Endothelial cell of umbilical vein (primary cell): Measurements from ENCODE around the gene SLC29A3. TPM values are rescaled to one million over a fixed set of nuclear protein-coding genes. Genes with fewer than 3 reads are reported as not detected.

Experiments
- BruUV-seq: library from RNA; stranded (reverse); fragments of 400-500 nt; replicated peaks from 2 replicates; lab custom pipeline; 2021; lab: Mats Ljungman, UMichigan
- CTCF ChIA-PET: fragments of 300-600, 350-600 bp; sonication (Branson Sonifier 250); formaldehyde crosslinking; loops from one replicate; lab custom pipeline; 2021; ENCODE audit warnings: antibody characterized with exemption, inconsistent platforms; lab: Charles Lee
- POLR2A ChIA-PET: fragments of 300-600, 350-600 bp; sonication (Branson Sonifier 250); formaldehyde crosslinking; loops from one replicate; lab custom pipeline; 2021; ENCODE audit warnings: antibody characterized with exemption, inconsistent platforms; lab: Charles Lee
- DNase-seq: peaks from one replicate; pipeline ENCODE4 v3.0.0-alpha.2; 2011; ENCODE audit warnings: low read depth, low spot score
- FAIRE-seq: peaks from 2 replicates; lab custom pipeline; 2011; peaks lifted over from hg19 to GRCh38; lab: Jason Lieb, UNC
- H2AFZ ChIP-seq: 2 replicates; pipeline ENCODE4 v1.6.0; 2012; ENCODE audit warnings: low read depth, low read length, control low read depth, inconsistent platforms
- H3K27ac ChIP-seq: 2 replicates; pipeline ENCODE4 v1.5.1; 2011; ENCODE audit warnings: low read depth, mild to moderate bottlenecking, control low read depth, low read length, moderate library complexity; ENCODE audit not compliant: insufficient read depth
- H3K27me3 ChIP-seq, 2 experiments: 2 replicates each; pipeline versions ENCODE4 v1.6.0 to v1.6.1; 2011; ENCODE audit warnings: low read length in 2 of 2, mixed read lengths in 1 of 2; ENCODE audit not compliant: control insufficient read depth in 2 of 2, insufficient read depth in 2 of 2
- H3K36me3 ChIP-seq, 2 experiments: 2 replicates in 1 of 2; 3 replicates in 1 of 2; pipeline ENCODE4 v1.5.1; 2011; ENCODE audit warnings: low read length in 2 of 2, mild to moderate bottlenecking in 1 of 2, moderate library complexity in 1 of 2; ENCODE audit not compliant: control insufficient read depth in 2 of 2, insufficient read depth in 2 of 2; ENCODE audit errors: extremely low read depth in 1 of 2
- H3K4me1 ChIP-seq: 3 replicates; pipeline ENCODE4 v1.5.1; 2011; ENCODE audit warnings: mild to moderate bottlenecking, low read length; ENCODE audit not compliant: control insufficient read depth, insufficient read depth; ENCODE audit errors: extremely low read depth
- H3K4me2 ChIP-seq: 2 replicates; pipeline ENCODE4 v1.6.1; 2011; ENCODE audit warnings: low read length, control low read depth, mixed read lengths; ENCODE audit not compliant: insufficient read depth
- H3K4me3 ChIP-seq, 3 experiments: fragments of 200-600 bp in 1 of 3; sonication (generic), shearing (Covaris generic) in 1 of 3; replicated peaks in 1 of 3; 2 replicates each; pipeline ENCODE4 v1.5.1; 2011 to 2016; ENCODE audit warnings: control low read depth in 3 of 3, low read length in 3 of 3, mild to moderate bottlenecking in 2 of 3, inconsistent platforms in 1 of 3, low read depth in 1 of 3, moderate library complexity in 1 of 3; ENCODE audit not compliant: insufficient read depth in 1 of 3
- H3K79me2 ChIP-seq: 2 replicates; pipeline ENCODE4 v1.6.0; 2012; ENCODE audit warnings: low read length, inconsistent platforms; ENCODE audit not compliant: control insufficient read depth, insufficient read depth
- H3K9ac ChIP-seq: replicated peaks from 2 replicates; pipeline ENCODE3; 2011; ENCODE audit warnings: low read length, control low read depth; ENCODE audit not compliant: insufficient read depth; ENCODE audit errors: extremely low read depth
- H3K9me1 ChIP-seq: replicated peaks from 3 replicates; pipeline ENCODE4 v1.6.0; 2011; ENCODE audit warnings: mild to moderate bottlenecking, low read length; ENCODE audit not compliant: control insufficient read depth, insufficient read depth; ENCODE audit errors: extremely low read depth
- H3K9me3 ChIP-seq: replicated peaks from 2 replicates; pipeline ENCODE4 v1.5.1; 2012; ENCODE audit warnings: low read length, inconsistent platforms; ENCODE audit not compliant: control insufficient read depth, insufficient read depth
- H4K20me1 ChIP-seq: replicated peaks from 2 replicates; pipeline ENCODE3; 2011; ENCODE audit warnings: mild to moderate bottlenecking, low read length; ENCODE audit not compliant: control insufficient read depth, insufficient read depth; ENCODE audit errors: extremely low read depth
- EZH2 ChIP-seq: IDR thresholded peaks from 2 replicates; pipeline ENCODE4 v1.6.1; 2012; ENCODE audit warnings: borderline replicate concordance, low read depth, mild to moderate bottlenecking, moderate library complexity, low read length, inconsistent platforms; ENCODE audit not compliant: severe bottlenecking
- FOS ChIP-seq: IDR thresholded peaks from 2 replicates; pipeline ENCODE4 v1.6.1; 2011; ENCODE audit warnings: mild to moderate bottlenecking, low read length, moderate library complexity, borderline replicate concordance; ENCODE audit not compliant: insufficient read depth
- GATA2 ChIP-seq: IDR thresholded peaks from 2 replicates; pipeline ENCODE4 v1.7.0; 2011; ENCODE audit warnings: low read depth, mild to moderate bottlenecking, moderate library complexity, mixed read lengths, low read length; ENCODE audit not compliant: insufficient read length, insufficient read depth
- JUN ChIP-seq: IDR thresholded peaks from 2 replicates; pipeline ENCODE4 v1.6.1; 2011; ENCODE audit warnings: borderline replicate concordance, low read depth; ENCODE audit not compliant: insufficient read length, insufficient read depth
- MYC ChIP-seq: IDR thresholded peaks from one replicate; pipeline ENCODE4 v1.6.1; 2011; ENCODE audit warnings: mild to moderate bottlenecking, low read depth, low read length
- POLR2A ChIP-seq: IDR thresholded peaks from 2 replicates; pipeline ENCODE4 v1.6.1; 2012; ENCODE audit warnings: low read depth, mild to moderate bottlenecking, control low read depth, low read length
- POLR2AphosphoS5 ChIP-seq: IDR thresholded peaks from 2 replicates; pipeline ENCODE4 v1.6.1; 2012; ENCODE audit warnings: low read depth, mild to moderate bottlenecking, control low read depth, low read length, moderate library complexity; ENCODE audit not compliant: insufficient read depth
- dilution Hi-C: fragments of 300-500 bp; cut with MboI; formaldehyde crosslinking; loops from one replicate; pipeline ENCODE4 v1.15.0; 2019; ENCODE audit warnings: low sequenced_read_pairs; ENCODE audit not compliant: extremely low pct_ligation_motif_present
- intact Hi-C: fragments of 100-400 bp; cut with micrococcal nuclease; formaldehyde crosslinking; loops from one replicate; pipeline ENCODE4 v1.10.0; 2022
- polyA plus RNA-seq, 4 experiments: library from polyadenylated mRNA; depleted of rRNA in 3 of 4; stranded (reverse) in 3 of 4; unstranded in 1 of 4; fragments of >200 nt; gene quantifications; 2 replicates each; pipeline versions ENCODE4 v1.2.1 to v1.2.3, GENCODE V29; 2011 to 2012; ENCODE audit warnings: missing spikeins in 1 of 4
- total RNA-seq: library from RNA; stranded (reverse); gene quantifications from 2 replicates; pipeline ENCODE4 v1.2.3, GENCODE V29; 2021
- TF ChIP-seq, protein P1 (sequence below), 2 donors: IDR thresholded peaks; 1 replicate in 1 of 2; 2 replicates in 1 of 2; pipeline ENCODE4 v1.5.1; 2011; ENCODE audit warnings: low read length in 2 of 2, mild to moderate bottlenecking in 2 of 2, moderate library complexity in 2 of 2, control low read depth in 1 of 2, inconsistent platforms in 1 of 2, low read depth in 1 of 2; ENCODE audit not compliant: insufficient read depth in 1 of 2; ENCODE audit errors: extremely low read depth in 1 of 2
- TF ChIP-seq, protein P2 (sequence below): IDR thresholded peaks from 2 replicates; pipeline ENCODE4 v1.6.1; 2011; ENCODE audit not compliant: insufficient read depth, insufficient read length

The SLC29A3 gene
- total and polyA plus RNA-seq, 2 donors (not counting 3 experiments of a cell fraction or from before 2014, with no cell fraction given), result 5.0 to 9.1 TPM

DNA sequence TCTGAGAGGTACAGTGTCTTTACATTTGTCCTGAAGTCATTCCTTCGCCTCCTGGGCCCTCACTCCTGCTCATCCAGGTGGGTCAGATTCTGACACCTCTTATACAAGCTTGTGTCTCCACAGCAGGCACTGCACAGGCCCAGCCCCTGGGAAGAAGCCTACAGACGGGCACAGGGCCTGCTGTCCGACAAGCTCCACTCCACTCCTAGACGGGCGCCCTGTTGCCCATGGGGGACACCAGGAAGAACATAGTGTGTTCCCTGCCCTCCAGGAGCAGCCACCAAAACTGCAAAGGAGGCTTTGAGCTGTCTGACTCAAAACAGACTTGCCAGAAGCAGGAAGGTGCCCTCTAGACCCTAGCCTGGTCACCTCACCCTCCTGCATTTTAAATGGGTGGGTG, 45.6 kb upstream of the SLC29A3 start:
- no peaks in the 10 kb centered on the region for H3K9me1 ChIP-seq
- FAIRE-seq (peak; percentile 21), DNase-seq (no peak)
- H3K79me2 ChIP-seq, result no peaks in the 10 kb centered on the region
- H3K4me1 ChIP-seq, result peaks cover 19% of the 10 kb centered on the region
- H3K27me3 ChIP-seq, result no peaks in the 10 kb centered on the region
- TF ChIP-seq EZH2, result no peak
- TF ChIP-seq GATA2, result no peak
- no peak for TF ChIP-seq MYC
- no peak overlapping the region for H3K27ac ChIP-seq
- H3K9ac ChIP-seq, result no peak overlapping the region
- CTCF ChIA-PET, result interaction anchor here (1.4 to 4.4 kb wide), 2 partner anchors 11 to 44 kb away, joined by 3 to 21 read pairs; no protein-coding TSS in a partner anchor
- H3K4me3 ChIP-seq, result no peak overlapping the region
- no peaks in the 10 kb centered on the region for H4K20me1 ChIP-seq
- intact Hi-C loops (loop anchor here (5.0 kb wide), 1 partner anchor 346 kb away; no protein-coding TSS in a partner anchor), dilution Hi-C loops (no loop called here)
- no peak overlapping the region for H2AFZ ChIP-seq
- H3K36me3 ChIP-seq, result no peaks in the 10 kb centered on the region
- no peaks in the 10 kb centered on the region for H3K9me3 ChIP-seq
- no TSS peak for BruUV-seq
- no peak overlapping the region for H3K4me2 ChIP-seq
- POLR2A ChIA-PET, result no interaction called here

DNA sequence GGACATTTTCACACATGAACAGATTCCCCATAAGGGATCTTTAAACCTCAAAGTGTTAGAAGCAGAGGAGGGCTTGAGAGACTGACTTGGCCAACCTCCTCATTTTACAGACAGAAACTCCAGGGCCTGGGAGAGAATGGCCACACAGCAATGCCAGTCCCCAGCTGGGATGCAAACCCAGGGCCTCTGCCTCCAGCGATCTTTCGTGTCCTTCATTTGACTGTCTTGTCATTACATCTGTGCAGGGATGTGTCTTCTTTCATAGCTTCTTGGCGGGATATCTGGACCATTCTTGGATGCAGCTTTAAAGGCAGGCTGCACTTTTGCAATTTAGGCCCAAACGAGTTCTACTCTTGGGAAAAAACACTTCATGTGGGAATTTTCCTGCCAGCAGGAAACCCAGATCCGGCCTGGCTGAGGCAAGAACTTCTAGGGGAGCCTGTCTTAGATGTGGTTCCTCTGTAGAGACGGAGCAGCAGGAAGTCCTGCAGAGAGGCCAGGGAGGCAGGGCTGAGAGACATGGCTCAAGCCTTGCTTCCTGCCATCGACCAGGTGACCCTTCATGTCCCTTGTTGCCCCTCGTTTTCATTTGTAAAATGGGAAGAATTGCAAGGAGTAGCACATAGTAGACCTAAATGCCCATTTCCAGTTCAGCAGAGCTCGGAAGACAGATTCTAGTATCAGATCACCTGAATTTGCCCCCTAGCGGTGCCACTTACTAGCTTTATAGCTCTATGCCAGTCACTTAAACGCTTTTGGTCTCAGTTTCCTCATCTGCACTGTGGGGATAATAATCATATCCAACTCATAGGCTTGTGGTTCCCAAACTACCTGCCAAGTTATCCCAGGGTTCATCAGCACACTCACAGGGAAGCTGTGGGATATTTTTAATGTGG, 43.9 kb upstream of the SLC29A3 start:
- Histone ChIP-seq H3K9me3 (no peaks in the 10 kb centered on the region), H3K27me3 (no peaks in the 10 kb centered on the region), H3K9ac (no peak overlapping the region), H3K4me2 (no peak overlapping the region), H3K4me3 (no peak overlapping the region), H3K79me2 (no peaks in the 10 kb centered on the region), H3K9me1 (no peaks in the 10 kb centered on the region), H3K4me1 (peaks cover 19% of the 10 kb centered on the region), H4K20me1 (no peaks in the 10 kb centered on the region), H2AFZ (no peak overlapping the region), H3K27ac (no peak overlapping the region), H3K36me3 (no peaks in the 10 kb centered on the region)
- no TSS peak for BruUV-seq
- intact Hi-C loops, result loop anchor here (5.0 kb wide), 1 partner anchor 348 kb away; no protein-coding TSS in a partner anchor
- FAIRE-seq, result no peak
- ChIA-PET POLR2A (no interaction called here), CTCF (interaction anchor here (0.8 to 4.4 kb wide), 6 partner anchors 10 to 372 kb away, joined by 3 to 21 read pairs (median 4); no protein-coding TSS in a partner anchor)
- no peak for TF ChIP-seq GATA2
- no peak for TF ChIP-seq JUN
- no peak for TF ChIP-seq MYC
- no peak for TF ChIP-seq FOS
- TF ChIP-seq, protein P1, sequence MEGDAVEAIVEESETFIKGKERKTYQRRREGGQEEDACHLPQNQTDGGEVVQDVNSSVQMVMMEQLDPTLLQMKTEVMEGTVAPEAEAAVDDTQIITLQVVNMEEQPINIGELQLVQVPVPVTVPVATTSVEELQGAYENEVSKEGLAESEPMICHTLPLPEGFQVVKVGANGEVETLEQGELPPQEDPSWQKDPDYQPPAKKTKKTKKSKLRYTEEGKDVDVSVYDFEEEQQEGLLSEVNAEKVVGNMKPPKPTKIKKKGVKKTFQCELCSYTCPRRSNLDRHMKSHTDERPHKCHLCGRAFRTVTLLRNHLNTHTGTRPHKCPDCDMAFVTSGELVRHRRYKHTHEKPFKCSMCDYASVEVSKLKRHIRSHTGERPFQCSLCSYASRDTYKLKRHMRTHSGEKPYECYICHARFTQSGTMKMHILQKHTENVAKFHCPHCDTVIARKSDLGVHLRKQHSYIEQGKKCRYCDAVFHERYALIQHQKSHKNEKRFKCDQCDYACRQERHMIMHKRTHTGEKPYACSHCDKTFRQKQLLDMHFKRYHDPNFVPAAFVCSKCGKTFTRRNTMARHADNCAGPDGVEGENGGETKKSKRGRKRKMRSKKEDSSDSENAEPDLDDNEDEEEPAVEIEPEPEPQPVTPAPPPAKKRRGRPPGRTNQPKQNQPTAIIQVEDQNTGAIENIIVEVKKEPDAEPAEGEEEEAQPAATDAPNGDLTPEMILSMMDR (IDR thresholded peaks at IDR 0.05; ENCODE audit: extremely low read depth in 1 of 2, insufficient read depth in 1 of 2, low read depth in 1 of 2, low read length in 2 of 2), result no peak
- no peak for TF ChIP-seq POLR2AphosphoS5
- no peak for TF ChIP-seq EZH2
- no peak for TF ChIP-seq POLR2A
- TF ChIP-seq, protein P2, sequence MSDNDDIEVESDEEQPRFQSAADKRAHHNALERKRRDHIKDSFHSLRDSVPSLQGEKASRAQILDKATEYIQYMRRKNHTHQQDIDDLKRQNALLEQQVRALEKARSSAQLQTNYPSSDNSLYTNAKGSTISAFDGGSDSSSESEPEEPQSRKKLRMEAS, result no peak
- dilution Hi-C loops, result no loop called here
- DNase-seq, result no peak
